Ishikawa (cell line): ENCODE measurements around the gene ASTN2.

ENCODE experiments used
- CEBPB ChIP-seq: IDR thresholded peaks from 2 replicates; pipeline ENCODE4 v1.6.1; 2012
- CREB1 ChIP-seq: IDR thresholded peaks from 2 replicates; pipeline ENCODE4 v1.6.1; 2012; ENCODE audit warnings: low read depth
- EGR1 ChIP-seq: IDR thresholded peaks from 2 replicates; pipeline ENCODE4 v1.6.1; 2012
- EP300 ChIP-seq: IDR thresholded peaks from 2 replicates; pipeline ENCODE4 v1.6.1; 2012; ENCODE audit warnings: borderline replicate concordance
- FOXM1 ChIP-seq: IDR thresholded peaks from 2 replicates; pipeline ENCODE4 v1.6.1; 2012; ENCODE audit warnings: low read depth, borderline replicate concordance
- MAX ChIP-seq: IDR thresholded peaks from 2 replicates; pipeline ENCODE4 v1.6.1; 2012
- NFIC ChIP-seq: IDR thresholded peaks from 2 replicates; pipeline ENCODE4 v1.6.1; 2012
- RAD21 ChIP-seq: IDR thresholded peaks from 2 replicates; pipeline ENCODE4 v1.6.1; 2012; ENCODE audit warnings: low read depth
- REST ChIP-seq: IDR thresholded peaks from 2 replicates; pipeline ENCODE4 v1.6.1; 2012; ENCODE audit warnings: low read depth, mild to moderate bottlenecking
- TAF1 ChIP-seq: IDR thresholded peaks from 2 replicates; pipeline ENCODE4 v1.6.1; 2012; ENCODE audit warnings: low read depth, mild to moderate bottlenecking
- TCF12 ChIP-seq: IDR thresholded peaks from 2 replicates; pipeline ENCODE4 v1.6.1; 2012; ENCODE audit warnings: low read depth
- TEAD4 ChIP-seq: IDR thresholded peaks from 2 replicates; pipeline ENCODE4 v1.6.1; 2012
- USF1 ChIP-seq: IDR thresholded peaks from 2 replicates; pipeline ENCODE4 v1.6.1; 2012
- YY1 ChIP-seq: IDR thresholded peaks from 2 replicates; pipeline ENCODE4 v1.6.1; 2012; ENCODE audit warnings: low read depth
- ZBTB7A ChIP-seq: IDR thresholded peaks from 2 replicates; pipeline ENCODE4 v1.6.1; 2012; ENCODE audit warnings: low read depth

ASTN2 gene

GRCh38 chr9:116819116-116819515 lies 595.7 kb downstream of the ASTN2 start:
- TF ChIP-seq CREB1 (no peak), CEBPB (no peak), FOXM1 (no peak), TEAD4 (no peak), EGR1 (no peak), REST (no peak), TCF12 (no peak)

GRCh38 chr9:116817762-116818161 lies 597.1 kb downstream of the ASTN2 start:
- no peak for TF ChIP-seq TAF1
- no peak for TF ChIP-seq FOXM1
- TF ChIP-seq REST = no peak

GRCh38 chr9:116816484-116816883 lies 598.4 kb downstream of the ASTN2 start:
- no peak for TF ChIP-seq RAD21
- TF ChIP-seq CEBPB = no peak
- TF ChIP-seq CREB1 = no peak
- no peak for TF ChIP-seq MAX
- TF ChIP-seq EGR1 = no peak
- TF ChIP-seq TCF12 = no peak
- TF ChIP-seq ZBTB7A = no peak
- TF ChIP-seq REST = no peak
- TF ChIP-seq EP300 = no peak
- TF ChIP-seq YY1 = no peak
- TF ChIP-seq USF1 = no peak
- no peak for TF ChIP-seq FOXM1

- TF ChIP-seq MAX = no peak
- no peak for TF ChIP-seq FOXM1
- no peak for TF ChIP-seq USF1
- no peak for TF ChIP-seq NFIC
- TF ChIP-seq TCF12 = no peak
- TF ChIP-seq REST = no peak
- no peak for TF ChIP-seq EGR1
- no peak for TF ChIP-seq YY1
- TF ChIP-seq EP300 = no peak
- no peak for TF ChIP-seq TAF1
- TF ChIP-seq ZBTB7A = no peak
- no peak for TF ChIP-seq CREB1
- TF ChIP-seq RAD21 = no peak
- no peak for TF ChIP-seq TEAD4
- TF ChIP-seq CEBPB = no peak
Measured at GRCh38 chr9:116815835-116816234, 599.0 kb downstream of the ASTN2 start.
